ENCODE results near the gene SNX32. TPM values are rescaled to one million over a fixed set of nuclear protein-coding genes. Genes with fewer than 3 reads are reported as not detected.

SNX32 gene
- total and polyA plus RNA-seq, 2 of the 13 experiments (the other 11 are each of a cell fraction or from before 2014, with no cell fraction given): 0.09 to 0.34 TPM

DNA sequence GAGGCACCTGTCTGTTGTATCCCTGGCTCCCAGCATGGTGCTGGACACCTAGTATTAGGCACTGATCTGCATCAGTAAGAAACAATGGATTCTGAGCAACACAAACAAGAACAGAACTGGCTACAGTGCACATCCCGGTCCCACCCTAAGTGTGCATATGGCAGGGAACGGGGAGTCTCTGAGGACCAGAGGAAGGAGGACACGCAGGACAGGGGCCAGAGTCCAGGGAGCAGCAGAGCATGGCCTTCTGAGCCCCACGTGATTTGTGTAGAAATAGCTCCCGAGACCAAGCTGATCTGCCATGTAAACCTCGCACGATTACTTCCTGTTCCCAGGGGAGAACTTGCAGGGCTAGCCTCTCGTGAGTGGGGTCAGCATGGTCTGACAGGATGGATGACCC, 12.7 kb upstream of the SNX32 start (continued):
- TF ChIP-seq ZNF18 (CRISPR knock-in tag; IDR thresholded peaks at IDR 0.05; ENCODE audit: insufficient replicate concordance): no peak
- TF ChIP-seq NFYB (CRISPR knock-in tag; IDR thresholded peaks at IDR 0.05): no peak
- no peak for TF ChIP-seq ZNF207 (IDR thresholded peaks at IDR 0.05; ENCODE audit: borderline replicate concordance)
- TF ChIP-seq ZNF432 (CRISPR knock-in tag; IDR thresholded peaks at IDR 0.05; ENCODE audit: borderline replicate concordance): no peak
- no peak for TF ChIP-seq SMC3 (IDR thresholded peaks at IDR 0.05; ENCODE audit: low read length)
- no peak for TF ChIP-seq ZNF547 (CRISPR knock-in tag; IDR thresholded peaks at IDR 0.05)
- no peak for TF ChIP-seq ZNF317 (CRISPR knock-in tag; IDR thresholded peaks at IDR 0.05)
- TF ChIP-seq ZNF160 (CRISPR knock-in tag; IDR thresholded peaks at IDR 0.05): no peak
- no peak for TF ChIP-seq ARNT (IDR thresholded peaks at IDR 0.05)
- no peak for TF ChIP-seq ZNF672 (CRISPR knock-in tag; IDR thresholded peaks at IDR 0.05)
- no peak for TF ChIP-seq ZNF577 (CRISPR knock-in tag; IDR thresholded peaks at IDR 0.05; ENCODE audit: borderline replicate concordance, low read depth)
- no peak for TF ChIP-seq ZNF101 (CRISPR knock-in tag; IDR thresholded peaks at IDR 0.05; ENCODE audit: borderline replicate concordance, low read depth)
- TF ChIP-seq, protein P1, sequence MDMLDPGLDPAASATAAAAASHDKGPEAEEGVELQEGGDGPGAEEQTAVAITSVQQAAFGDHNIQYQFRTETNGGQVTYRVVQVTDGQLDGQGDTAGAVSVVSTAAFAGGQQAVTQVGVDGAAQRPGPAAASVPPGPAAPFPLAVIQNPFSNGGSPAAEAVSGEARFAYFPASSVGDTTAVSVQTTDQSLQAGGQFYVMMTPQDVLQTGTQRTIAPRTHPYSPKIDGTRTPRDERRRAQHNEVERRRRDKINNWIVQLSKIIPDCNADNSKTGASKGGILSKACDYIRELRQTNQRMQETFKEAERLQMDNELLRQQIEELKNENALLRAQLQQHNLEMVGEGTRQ (IDR thresholded peaks at IDR 0.05; ENCODE audit: low read depth, low read length): peak; percentile 71
- TF ChIP-seq, protein P1 (CRISPR knock-in tag; IDR thresholded peaks at IDR 0.05; ENCODE audit: borderline replicate concordance): peak; percentile 75; the same call in 1 of the 2 replicates
- no peak for TF ChIP-seq MAF1 (CRISPR knock-in tag; IDR thresholded peaks at IDR 0.05; ENCODE audit: borderline replicate concordance)
- no peak for TF ChIP-seq KMT2B (CRISPR knock-in tag; IDR thresholded peaks at IDR 0.05)
- TF ChIP-seq HNF4G (IDR thresholded peaks at IDR 0.05; ENCODE audit: borderline replicate concordance, low read depth, low read length): peak; percentile 57; the same call in 1 of the 2 replicates
- TF ChIP-seq HNF4G (CRISPR knock-in tag; IDR thresholded peaks at IDR 0.05; ENCODE audit: borderline replicate concordance, low read depth): peak; percentile 59; the same call in 1 of the 2 replicates
- 0 out of 2 replicates have a peak, but pooled peaks have one; percentile 19 for TF ChIP-seq TGIF2 (CRISPR knock-in tag; IDR thresholded peaks at IDR 0.05)
- TF ChIP-seq ELF4 (CRISPR knock-in tag; IDR thresholded peaks at IDR 0.05; ENCODE audit: borderline replicate concordance): no peak
- TF ChIP-seq, protein P2, sequence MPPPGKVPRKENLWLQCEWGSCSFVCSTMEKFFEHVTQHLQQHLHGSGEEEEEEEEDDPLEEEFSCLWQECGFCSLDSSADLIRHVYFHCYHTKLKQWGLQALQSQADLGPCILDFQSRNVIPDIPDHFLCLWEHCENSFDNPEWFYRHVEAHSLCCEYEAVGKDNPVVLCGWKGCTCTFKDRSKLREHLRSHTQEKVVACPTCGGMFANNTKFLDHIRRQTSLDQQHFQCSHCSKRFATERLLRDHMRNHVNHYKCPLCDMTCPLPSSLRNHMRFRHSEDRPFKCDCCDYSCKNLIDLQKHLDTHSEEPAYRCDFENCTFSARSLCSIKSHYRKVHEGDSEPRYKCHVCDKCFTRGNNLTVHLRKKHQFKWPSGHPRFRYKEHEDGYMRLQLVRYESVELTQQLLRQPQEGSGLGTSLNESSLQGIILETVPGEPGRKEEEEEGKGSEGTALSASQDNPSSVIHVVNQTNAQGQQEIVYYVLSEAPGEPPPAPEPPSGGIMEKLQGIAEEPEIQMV (CRISPR knock-in tag; IDR thresholded peaks at IDR 0.05; ENCODE audit: low read depth): no peak
- no peak for TF ChIP-seq HNF1B (CRISPR knock-in tag; IDR thresholded peaks at IDR 0.05)
- no peak for TF ChIP-seq BCL3 (CRISPR knock-in tag; IDR thresholded peaks at IDR 0.05)
- no peak for TF ChIP-seq HMG20B (CRISPR knock-in tag; conservative IDR thresholded peaks at IDR 0.05)
